Stimulated activated CD8-positive, alpha-beta memory T cell treated with anti-CD3 and anti-CD28 coated beads, Interleukin-12 subunit alpha, Interleukin-12 subunit beta, amount 100 ng/mL, for 24 hours (primary cell): Measurements from ENCODE around the gene ZNF343.
"Not testable (repeated sequence)": the region's sequence is repeated elsewhere in the genome, so short reads cannot be mapped to it uniquely, and the experiment has no call there.

Experiments
- DNase-seq: peaks from one replicate; pipeline ENCODE4 v3.0.0-alpha.2; 2020; ENCODE audit errors: extremely low read depth

The ZNF343 gene

GRCh38 chr20:2508631-2509467 lies at the start of gene ZNF343:
TSS of gene ZNF343 (minus strand) at chr20:2508915. CDS start at chr20:2493895, 15,020 bp downstream.
- DNase-seq = peak; percentile 31

- DNase-seq = no peak
Observed at GRCh38 chr20:2557873-2558580, 49.3 kb upstream of the ZNF343 start.

DNA sequence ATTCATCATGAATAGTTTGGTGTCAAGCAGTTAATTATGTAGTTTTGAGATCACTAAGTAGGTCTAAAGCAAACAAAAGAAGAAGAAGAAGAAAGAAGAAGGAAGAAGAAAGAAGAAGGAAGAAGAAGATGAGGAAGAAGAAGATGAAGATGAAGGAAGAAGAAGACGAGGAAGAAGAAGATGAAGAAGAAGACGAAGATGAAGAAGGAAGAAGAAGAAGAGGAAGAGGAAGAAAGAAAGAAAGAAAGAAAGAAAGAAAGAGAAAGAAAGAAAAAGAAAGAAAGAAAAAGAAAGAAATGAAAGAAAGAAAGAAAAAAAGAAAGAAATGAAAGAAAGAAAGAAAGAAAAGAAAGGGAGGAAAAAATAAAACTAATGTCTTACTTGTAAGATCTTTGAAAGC lies 36.9 kb upstream of the ZNF343 start:
- DNase-seq = no peak

GRCh38 chr20:2544211-2544610 lies 35.5 kb upstream of the ZNF343 start:
- DNase-seq = no peak

GRCh38 chr20:2542361-2542760 lies 33.6 kb upstream of the ZNF343 start:
- DNase-seq = no peak

DNA sequence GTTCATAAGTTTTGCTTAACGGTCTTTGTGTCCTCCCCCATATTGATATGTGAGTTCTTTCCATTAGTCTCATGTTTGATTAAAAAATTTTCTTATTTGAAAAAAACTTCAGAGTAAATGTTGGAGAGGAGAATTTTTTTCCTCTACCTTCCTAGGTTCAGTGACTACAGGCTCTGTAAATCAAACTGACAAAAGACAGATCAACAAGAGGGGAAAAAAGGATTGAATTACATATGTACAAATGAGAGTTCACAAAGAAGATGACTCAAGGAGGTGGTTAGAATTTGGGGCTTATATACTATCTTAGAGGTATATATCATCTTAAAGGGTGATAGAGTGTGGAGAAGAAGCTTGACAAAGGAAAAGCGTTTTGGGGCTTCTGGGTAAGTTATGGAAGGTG lies 33.2 kb upstream of the ZNF343 start:
- no peak for DNase-seq

DNA sequence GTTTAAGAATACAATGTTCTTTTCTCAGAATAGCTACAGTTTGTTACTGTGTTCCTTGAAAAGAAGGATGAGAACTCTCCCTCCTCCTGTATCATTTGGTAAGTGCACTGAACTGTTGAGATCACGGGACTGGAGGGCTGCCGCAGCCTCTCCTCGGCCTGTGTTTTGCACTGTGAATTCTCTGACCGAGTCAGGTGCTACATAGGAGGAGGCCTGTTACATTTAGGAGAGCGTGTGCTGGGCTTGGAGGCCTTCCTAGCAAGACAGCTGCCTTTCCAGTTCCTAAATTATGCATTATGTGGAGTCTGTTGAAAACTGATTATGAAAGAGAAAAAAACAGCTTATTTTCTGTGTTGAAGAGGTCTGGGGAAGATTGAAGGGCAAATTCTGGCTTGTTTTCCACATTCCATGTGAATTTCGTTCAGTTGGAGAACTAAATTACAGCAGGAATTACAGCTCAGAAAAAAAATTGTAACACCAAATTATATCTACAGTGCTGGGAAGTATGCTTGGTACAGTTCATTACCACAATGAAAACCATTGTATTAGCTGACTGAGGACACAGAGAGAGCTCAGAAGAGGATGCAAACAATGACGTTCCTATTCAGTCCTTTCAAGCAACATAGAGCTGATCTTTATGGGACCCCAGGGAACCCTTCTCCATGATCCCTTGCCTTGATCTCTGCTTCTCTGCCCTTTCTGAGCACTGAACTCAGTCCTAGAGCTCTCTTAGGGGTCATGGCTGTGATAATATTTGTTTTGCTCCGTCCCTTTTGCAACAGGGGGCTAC lies 30.4 kb upstream of the ZNF343 start:
- no peak for DNase-seq

DNA sequence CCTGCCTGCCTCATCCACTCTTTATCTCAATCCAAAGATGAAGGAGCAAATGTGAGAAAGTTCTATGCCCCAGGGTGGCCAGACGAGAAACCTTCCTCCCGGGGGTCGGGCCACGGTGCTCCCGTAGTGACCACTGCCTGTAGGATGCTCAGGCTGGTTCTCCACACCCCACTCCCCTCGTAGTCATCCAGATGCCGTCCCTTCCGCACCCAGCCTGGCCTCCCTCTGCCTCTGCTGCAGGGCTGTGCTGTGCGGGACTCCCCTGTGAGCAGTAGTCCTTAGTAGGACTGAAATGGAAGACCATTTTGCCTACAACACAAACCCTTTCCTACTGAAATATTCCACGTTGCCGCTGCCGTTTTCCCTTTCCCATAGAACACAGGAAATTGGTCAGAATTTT lies 29.6 kb upstream of the ZNF343 start:
- DNase-seq = no peak

DNA sequence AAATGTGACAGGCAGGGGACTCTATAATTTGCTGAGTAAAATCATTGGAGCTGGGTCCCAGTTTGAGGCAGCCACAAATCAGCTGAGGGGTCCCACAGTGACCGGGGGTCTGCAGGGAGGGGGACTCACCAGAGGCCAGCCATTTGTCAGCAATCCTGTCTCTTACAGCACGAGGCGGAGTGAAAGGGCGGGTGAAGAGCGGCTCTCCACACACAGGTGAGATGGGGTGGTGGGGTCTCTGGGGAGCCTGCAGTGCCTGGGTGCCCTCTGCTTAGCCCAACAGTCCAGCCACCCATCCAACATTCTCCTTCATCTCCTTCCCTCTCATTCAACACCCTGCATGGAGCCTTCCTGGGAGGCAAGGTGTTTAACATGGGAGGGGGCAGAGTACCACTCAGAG lies 28.4 kb upstream of the ZNF343 start:
- DNase-seq = no peak

GRCh38 chr20:2536560-2536986 lies 27.9 kb upstream of the ZNF343 start, which contains the start of gene TMC2:
TSS of gene TMC2 (plus strand) at chr20:2536573. CDS start at chr20:2536622, 49 bp downstream.
- DNase-seq = no peak

GRCh38 chr20:2535711-2536559 lies 27.2 kb upstream of the ZNF343 start:
- no peak for DNase-seq

DNA sequence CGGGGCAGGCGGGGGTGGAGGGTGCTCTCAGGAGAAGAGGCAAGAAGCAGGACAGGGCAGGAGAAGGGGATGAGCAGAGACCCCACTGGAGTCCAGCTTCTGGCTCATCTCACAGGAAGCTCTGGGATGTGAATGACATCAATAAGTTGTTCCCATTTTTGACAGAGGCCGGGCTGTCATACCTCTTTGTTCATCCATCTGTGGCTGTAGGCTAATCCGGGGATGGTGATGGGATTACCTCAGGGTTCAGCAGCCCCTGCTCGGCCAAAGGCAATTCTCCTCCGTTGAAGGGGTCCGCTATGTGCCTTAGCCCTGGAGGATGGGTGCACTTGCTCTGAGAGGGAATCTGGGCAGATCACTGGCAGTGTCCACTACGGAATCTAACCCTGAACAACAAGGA lies 24.4 kb upstream of the ZNF343 start:
- no peak for DNase-seq

- no peak for DNase-seq
Observed at GRCh38 chr20:2528671-2529271, 20.1 kb upstream of the ZNF343 start.

DNA sequence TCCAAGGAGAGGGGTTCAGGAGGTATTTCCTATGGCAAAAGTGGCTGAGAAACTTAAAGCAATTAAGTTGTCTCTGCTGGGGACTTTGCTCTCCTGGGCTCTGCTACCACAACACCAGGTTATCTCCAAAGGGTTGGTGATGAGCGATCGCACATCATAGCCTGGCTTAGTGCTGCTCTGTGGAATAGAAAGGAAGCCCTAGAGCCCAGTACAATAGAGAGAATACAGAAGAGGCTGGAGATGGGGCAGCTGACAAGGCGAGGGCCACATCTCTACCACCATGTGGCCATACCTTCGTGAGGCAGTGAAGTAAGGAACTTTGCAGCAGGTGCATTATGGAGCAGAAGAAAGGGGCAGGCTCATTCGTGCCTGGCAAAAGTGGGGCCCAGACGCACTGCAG lies 19.0 kb upstream of the ZNF343 start:
- DNase-seq = no peak

GRCh38 chr20:2526218-2526583 lies 17.5 kb upstream of the ZNF343 start:
- DNase-seq = not testable (repeated sequence)

DNA sequence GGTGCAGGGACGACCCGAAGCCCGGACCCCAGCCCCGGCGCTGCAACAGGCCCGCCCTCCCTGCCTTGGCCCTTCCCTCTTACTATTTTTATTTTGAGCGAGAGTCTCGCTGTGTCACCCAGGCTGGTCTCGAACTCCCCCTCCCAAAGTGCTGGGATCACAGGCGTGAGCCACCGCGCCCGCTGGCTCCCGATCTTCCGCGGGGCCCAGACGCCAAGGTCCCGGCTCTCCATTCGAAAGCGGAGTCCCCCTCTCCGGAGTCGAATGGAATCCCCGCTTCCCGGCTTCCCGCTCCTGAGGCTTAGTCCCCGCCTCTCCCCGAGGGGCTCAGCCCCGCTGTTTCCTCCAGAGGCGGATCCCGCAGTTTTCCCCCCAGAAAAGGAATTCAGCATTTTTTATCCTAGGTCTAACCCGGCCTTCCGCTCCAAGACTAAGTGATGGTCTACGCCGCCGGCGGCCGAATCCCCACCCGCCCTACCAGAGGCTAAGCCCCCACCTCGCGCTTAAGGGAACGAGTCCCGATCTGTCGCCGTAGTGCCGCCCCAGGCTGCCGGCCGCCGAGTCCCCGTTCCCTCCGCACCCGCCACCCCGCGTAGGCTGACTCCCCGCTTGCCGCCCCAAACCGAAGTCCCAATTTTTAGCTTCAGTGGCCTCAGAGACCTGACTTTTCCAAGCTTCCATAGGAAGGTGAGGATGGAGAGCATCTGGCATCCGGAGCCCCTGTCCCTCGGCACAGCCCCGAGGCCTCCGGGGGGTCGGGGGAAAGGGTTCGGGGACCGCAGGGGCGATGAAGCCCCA lies 16.2 kb upstream of the ZNF343 start:
- DNase-seq = no peak

DNA sequence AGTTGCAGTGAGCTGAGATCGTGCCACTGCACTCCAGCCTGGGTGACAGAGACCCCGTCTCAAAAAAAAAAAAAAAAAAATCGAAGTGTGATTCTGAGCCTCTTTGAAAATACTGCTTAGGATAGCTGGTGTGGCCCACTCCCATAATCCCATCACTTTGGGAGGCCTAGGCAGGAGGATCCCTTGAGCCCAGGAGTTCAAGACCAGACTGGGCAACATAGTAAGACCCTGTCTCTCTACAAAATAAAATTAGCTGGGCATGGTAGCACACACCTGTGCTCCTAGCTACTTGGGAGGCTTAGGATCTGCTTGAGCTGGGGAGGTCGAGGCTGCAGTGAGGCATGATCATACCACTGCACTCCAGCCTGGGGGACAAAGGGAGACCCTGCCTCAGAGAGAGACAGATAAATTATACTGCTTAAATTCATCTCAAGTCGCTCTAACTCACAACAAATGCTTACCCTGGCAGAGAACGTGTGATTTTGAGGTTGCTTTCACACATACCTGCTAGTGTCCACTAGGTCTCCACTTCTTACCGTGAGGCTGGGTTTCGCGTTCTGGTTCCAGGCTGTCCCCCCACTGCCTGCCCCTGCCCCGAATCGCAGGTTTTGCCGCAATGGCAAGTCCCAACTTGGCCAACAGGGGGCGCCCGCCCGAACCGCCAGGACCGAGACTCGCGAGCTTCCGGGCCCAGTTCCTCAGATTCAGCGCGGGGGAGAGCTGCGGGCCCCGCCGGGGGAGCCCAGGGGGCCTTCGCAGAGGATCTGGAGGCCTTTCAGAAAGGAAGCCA lies 15.4 kb upstream of the ZNF343 start:
- DNase-seq = peak; percentile 78

DNA sequence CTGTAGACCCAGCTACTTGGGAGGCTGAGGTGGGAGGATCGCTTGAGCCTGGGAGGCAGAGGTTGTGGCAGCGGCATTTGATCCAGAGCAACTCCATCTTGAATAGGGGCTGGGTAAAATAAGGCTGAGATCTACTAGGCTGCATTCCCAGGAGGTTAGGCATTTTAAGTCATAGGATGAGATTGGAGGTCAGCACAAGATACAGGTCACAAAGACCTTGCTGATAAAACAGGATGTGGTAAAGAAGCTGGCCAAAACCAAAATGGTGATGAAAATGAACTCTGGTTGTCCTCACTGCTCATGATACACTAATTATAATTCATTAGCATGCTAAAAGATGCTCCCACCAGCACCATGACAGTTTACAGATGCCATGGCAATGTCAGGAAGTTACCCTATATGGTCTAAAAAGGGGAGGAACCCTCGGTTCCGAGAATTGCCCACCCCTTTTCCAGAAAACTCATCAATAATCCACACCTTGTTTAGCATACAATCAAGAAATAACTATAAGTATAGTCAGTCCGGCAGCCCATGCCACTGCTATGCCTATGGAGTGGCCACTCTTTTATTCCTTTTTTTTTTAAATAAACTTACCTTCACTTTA lies 14.2 kb upstream of the ZNF343 start:
- DNase-seq = not testable (repeated sequence)
